Renal cortex interstitium (tissue), 11 donors: Measurements from ENCODE around the gene C20orf144. TPM values are rescaled to one million over a fixed set of nuclear protein-coding genes. Genes with fewer than 3 reads are reported as not detected.
A peak's percentile ranks its signal among the peaks of the same experiment; 100 is the strongest.

ENCODE experiments used
- DNase-seq, 11 donors: peaks; one replicate each; pipeline ENCODE4 v3.0.0-alpha.2; 2013; ENCODE audit warnings: low read depth in 9 of 11, low spot score in 4 of 11; ENCODE audit errors: extremely low read depth in 1 of 11
- polyA plus RNA-seq, 3 donors: library from polyadenylated mRNA; unstranded; fragments of 120-200 nt; gene quantifications; one replicate each; pipeline ENCODE4 v1.2.1, GENCODE V29; 2013; ENCODE audit not compliant: insufficient read length in 3 of 3

The C20orf144 gene
- polyA plus RNA-seq, 3 donors: 0.25 to 0.32 (median 0.29) TPM

DNA sequence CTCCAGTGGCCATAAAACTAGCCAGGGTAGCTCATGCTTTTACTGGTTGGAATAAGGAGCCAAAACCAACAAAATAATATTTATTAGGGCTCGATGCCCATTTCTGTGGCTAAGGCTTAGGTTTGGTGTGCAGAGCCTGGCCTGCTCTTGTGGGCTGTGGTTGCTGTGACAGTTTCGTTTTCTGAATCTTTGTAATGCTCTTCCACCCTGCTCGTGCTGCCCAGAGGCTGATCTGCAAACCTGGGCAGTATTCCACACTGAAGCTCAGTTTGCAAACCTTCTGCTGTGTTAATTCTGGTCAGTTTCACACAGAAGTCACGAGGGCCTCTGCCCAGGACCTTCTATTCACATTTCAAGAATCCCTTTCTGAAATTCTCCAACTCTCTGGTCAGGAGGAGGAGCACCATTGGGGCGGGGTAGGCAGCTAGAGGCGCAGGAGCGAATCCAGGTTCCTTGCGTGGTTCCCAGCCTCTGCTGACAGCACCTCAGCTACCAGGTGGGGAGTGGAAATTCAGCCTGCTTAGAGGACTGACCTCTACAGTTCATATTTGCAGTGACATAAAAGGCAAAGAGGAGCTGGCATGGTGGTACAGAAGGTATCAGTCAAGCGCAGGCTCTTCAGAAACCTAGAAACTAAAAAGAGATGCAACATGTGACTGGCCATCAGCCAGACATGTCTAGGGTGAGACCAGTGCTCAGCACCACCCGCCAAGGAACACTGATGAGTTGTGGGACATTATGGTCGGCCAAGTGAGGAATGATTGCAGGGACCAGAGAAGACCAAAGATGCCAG lies 14.3 kb upstream of the C20orf144 start:
- no peak for DNase-seq

GRCh38 chr20:33648396-33649004 lies 13.6 kb upstream of the C20orf144 start:
- DNase-seq: no peak

- no peak for DNase-seq
Observed at GRCh38 chr20:33649201-33649681, 12.9 kb upstream of the C20orf144 start.

GRCh38 chr20:33650111-33650752 lies 11.9 kb upstream of the C20orf144 start:
- no peak for DNase-seq

DNA sequence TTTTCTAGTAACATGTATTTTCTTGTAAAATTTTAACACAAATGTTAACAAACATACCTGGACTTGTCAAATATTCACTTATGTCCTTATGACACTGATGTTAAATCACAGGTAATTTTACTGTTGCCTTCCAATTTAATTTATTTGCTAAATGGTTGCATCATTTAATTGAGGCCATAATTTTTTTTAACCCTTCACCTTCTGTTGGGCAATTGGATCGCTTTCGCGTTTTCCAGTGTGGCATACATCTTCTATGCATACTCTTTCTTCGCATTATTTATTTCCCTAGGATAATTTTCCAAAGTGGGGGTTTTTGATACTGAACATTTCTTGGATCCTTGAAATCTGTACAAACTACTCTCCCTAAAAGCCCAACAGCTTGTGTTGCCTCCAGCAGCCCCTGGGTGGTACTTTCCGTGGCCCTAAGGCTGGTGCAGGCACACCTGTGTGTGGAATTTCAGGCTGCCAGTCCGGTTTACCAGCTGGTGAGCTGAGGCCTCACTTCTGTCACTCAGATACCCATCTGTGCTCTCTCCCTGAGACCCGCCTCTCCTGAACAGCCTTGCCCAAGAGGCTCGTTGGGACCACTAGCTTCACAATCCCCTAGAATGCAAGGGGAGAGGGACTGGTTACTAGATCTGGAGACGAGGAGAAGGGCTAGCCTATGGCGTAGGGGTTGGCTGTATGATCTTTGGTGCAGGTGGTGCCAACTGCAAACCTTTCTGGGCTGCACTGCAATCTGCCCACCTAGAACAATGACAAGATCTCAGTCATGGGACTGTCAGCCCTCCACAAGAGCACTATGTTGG lies 11.2 kb upstream of the C20orf144 start:
- no peak for DNase-seq

DNA sequence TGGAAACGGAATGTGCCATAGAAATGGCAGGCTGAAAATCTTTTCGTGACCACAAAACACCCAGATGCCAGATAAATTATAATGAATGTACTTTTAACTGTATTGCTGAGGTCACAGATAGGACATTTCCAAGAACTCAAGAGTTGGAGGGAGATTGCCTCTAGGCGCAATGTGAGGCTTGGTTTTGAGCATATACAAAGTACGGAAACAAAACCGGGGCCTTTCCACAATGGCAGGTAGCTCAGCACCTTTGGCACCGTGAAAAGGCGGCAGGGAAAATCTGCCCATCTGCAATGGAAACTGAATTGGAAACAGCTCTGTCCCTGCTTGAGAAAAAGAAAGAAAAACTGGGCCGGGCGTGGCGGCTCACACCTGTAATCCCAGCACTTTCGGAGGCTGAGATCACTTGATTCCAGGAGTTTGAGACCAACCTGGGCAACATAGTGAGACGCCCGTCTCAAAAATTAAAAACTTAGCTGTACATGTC lies 10.5 kb upstream of the C20orf144 start:
- DNase-seq: no peak

GRCh38 chr20:33653218-33653899 lies 8.8 kb upstream of the C20orf144 start:
- DNase-seq: peak in 3 of 11 donors; percentile 74 to 82 (median 80)

DNA sequence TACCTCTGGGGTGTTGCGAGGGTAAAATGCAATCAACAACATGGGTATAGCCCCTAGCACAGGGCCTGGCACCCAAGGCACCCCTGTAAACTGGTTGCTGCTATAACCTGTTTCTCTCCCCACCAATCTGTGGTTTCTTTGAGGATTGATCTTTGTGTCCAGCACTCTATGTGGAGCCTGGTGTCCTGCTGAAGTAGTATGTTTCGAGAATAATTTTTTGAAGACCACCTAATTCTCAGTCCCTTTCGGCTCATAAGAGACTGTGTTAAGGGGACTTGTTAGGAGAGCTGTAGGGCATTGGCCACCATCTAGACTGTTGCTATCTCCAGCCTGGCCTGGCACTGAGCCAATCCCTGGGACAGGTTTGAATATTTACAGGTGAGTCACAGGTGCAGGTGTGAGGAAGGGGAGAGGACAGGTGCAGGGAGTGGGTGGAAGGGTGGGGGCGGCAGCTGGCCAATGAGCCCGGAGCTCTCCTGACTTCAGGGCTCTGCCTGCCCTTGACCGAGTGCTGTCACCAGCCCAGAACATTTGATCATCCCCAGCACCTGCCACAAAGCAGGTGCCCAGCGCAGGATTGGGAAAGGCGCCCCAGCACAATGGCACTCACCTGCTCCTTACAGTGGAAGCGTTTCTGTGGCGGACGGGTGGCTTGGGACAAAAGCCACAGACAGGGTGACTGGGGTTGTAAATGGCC lies 8.1 kb upstream of the C20orf144 start:
- no peak for DNase-seq

- DNase-seq: no peak
Observed at GRCh38 chr20:33654680-33655161, 7.4 kb upstream of the C20orf144 start.

DNA sequence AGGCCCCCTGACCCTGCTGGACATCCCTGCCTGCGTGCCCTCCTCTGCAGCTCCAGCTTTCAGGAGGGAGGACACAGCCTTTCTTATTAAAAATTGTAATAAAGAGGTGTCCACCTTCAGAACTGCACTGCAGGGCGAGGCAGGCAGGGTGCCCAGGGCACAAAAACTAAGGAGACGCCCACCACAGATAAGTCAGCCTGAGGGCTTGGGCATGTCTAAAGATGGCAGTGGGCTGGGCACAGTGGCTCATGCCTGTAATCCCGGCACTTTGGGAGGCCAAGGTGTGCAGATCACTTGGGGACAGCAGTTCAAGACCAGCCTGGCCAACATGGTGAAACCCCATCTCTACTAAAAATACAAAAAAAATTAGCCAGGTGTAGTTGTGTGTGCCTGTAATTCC lies 7.0 kb upstream of the C20orf144 start:
- no peak for DNase-seq

DNA sequence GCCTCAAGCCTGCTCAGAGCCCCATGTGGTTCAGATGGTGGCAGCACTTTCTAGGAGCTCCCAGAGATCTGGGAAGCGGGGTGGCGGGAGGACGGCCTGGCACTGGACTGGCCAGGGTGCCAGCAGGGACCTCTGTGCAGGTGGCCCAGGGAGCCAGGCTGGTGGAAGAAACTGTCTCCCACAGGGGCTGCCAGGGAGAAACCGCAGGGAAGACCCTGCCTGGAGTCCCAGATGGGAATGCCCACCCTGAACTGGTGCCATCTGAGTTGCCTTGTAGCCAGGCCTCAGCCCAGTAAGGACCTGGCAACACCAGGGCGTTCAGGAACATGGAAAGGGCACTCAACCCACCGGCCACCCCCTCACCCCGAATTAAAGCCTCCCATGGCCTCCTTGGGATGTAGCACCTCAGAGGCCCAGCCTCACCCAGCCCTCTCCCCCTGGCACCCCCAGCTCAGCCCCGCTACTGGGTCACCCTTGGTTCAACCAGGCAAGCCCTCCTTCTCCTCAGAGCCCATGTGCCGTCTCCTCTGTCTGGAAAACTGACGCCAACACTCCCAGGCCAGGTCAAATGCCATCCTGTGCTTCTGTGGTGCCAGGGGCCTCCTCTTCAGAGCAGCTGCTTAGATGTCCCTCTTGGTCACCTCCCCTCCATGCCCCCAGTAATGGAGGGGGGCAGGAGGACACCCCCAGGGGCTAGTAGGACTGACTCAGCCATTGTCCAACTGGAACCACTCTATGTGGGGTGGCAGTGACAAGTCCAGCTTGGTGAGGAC lies 5.9 kb upstream of the C20orf144 start:
- DNase-seq: no peak

DNA sequence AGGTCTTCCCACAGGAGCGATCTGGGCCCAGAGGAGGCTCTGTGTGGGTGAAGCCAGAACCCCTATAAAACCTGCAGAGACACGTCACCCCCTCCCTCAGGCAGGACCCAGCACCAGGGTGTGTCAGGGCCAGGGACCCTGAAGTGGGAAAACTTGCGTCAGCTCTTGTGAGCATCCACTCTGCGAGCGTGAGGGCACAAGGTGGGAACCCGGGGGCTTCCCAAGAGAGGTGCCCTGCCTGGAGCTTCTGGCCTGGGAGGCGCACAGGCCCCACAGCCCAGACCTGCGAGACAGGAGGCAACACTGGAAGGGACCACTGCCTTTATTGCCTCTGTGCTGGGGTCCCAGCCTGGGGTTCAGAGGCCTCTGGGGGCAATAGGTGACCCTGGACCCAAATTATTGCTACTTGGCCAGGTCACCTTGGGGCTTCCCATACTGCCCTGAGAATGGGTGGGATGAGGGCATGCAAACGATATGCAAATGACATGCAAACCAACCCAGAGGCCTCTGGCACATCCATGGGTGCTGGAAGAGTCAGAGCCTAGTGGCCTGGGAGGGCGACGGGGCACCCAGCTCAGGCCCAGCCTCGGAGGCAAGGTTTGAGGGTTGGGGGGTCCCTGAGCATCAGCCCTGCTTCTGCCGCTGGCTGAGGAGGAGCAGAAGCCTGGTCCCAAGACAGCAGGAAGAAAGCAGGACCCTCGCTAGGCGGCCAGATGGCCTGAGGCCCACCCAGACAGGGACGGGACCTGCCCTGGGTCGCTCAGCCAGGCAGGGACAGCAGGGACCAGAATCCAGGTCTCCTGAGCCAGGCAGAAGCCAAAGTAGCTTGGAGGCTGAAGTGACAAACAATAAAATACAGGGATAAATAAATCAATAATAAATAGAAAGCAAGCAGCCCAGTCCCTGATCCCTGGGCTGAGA lies 5.1 kb upstream of the C20orf144 start:
- no peak for DNase-seq

DNA sequence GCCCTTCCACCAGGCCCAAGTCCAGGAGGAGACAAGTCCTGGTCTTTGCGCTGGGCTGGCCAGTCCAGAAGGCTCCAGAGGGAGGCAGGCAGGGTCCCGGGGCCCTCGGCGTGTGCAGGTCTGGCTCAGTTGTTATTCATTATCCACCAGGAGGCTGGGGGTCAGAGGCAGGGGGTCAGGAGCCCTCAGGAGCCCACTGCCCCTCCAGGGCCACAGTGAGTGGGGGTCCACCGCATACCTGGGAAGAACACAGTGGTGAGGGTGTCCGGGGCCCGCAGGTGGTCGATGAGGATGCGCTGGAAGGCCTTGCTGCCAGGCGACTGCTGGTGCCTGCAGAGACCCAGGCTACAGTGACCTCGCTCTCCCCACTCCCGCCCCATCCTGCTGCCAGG lies 4.4 kb upstream of the C20orf144 start:
- DNase-seq: no peak

DNA sequence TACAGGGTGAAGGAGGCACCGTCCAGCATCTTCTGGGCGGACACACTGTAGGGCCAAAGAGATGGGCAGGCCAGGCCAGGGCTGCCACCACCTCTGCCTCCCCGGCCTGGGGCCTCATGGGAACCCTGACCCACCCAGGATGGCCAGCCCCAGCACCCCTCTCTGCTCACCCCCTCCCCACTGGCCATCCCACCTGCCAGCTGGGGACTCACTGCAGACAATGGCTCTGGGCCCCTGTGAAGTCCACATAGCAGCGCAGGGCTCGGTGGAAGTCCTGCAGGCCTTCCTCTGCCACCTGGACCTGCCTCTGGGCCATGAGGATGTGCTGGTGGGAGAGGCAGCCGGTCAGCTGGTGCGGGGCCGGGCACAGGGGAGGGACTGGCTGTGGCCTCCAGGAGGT lies 3.6 kb upstream of the C20orf144 start:
- no peak for DNase-seq

DNA sequence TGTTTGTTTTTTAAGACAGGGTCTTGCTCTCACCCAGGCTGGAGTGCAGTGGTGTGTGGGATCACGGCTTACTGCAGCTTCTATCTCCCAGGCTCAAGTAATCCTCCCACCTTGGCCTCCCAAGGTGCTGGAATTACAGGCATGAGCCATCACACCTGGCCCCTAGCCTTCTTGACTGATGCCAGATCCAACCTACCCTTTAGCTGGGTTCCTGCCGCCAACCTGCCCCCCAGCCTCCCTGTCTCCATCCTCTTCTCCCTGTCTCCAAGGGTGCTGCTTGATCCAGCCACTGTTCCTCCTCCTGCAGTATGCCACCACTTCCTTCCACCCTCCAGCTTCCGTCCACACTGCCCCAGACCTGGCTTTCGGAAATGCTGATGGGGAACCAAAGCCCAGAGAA lies 3.2 kb upstream of the C20orf144 start:
- DNase-seq: no peak

DNA sequence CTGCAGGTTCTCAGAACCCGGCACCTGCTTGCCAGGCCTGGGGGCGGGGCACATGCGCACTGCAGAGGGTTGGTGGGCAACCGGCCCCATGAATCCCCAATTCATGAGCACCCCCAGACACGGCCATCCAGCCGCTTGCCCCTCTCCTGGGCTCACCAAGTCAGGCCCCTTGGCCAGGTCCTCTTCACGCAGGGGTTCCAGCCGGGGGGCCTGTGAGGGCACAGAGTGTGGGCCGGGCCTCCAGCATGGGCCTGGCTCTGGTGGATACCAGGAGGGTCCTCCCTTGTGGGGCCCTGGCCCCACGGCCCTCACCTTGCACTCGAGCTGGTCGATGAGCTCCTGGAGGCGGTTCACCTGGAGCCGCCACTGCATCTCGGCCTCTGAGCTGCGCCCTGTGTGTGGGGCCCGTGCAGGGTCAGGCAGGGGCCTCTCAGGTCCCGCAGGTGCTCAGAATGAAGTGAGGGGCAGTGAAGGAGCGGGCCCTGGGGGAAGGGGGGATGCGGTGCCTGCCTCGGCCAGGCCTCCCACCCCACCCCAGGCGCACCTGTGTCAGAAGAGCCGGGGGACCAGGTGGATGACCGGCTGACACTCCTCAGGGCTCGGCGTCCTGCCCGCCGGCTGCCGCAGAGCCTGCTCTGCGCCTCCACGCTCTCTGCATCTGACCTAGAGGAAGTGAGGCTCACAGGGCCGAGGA lies 2.6 kb upstream of the C20orf144 start:
- no peak for DNase-seq
